Fibroblast of peridontal ligament (primary cell): ENCODE measurements around the gene MRPL54.

Experiments
- DNase-seq: peaks from one replicate; pipeline ENCODE4 v3.0.0-alpha.2; 2010; ENCODE audit errors: extremely low read depth

Gene MRPL54

GRCh38 chr19:3762501-3763459 is at the start of gene MRPL54:
TSS of gene MRPL54 (plus strand) at chr19:3762682. CDS start at chr19:3762701, 19 bp downstream.
- peak; percentile 99 for DNase-seq

- no peak for DNase-seq
Measured at GRCh38 chr19:3716147-3716668, 46.3 kb upstream of the MRPL54 start.

- DNase-seq: no peak
Measured at GRCh38 chr19:3719868-3720267, 42.6 kb upstream of the MRPL54 start.

GRCh38 chr19:3720349-3720917 is 42.0 kb upstream of the MRPL54 start:
- DNase-seq: no peak

- DNase-seq: peak; percentile 64
Measured at GRCh38 chr19:3721131-3721886, 41.2 kb upstream of the MRPL54 start.

- no peak for DNase-seq
Measured at GRCh38 chr19:3721887-3722442, 40.5 kb upstream of the MRPL54 start.

- no peak for DNase-seq
Measured at GRCh38 chr19:3722443-3723109, 39.9 kb upstream of the MRPL54 start.

GRCh38 chr19:3723110-3723488 is 39.4 kb upstream of the MRPL54 start:
- DNase-seq: no peak

GRCh38 chr19:3723883-3724282 is 38.6 kb upstream of the MRPL54 start:
- DNase-seq: no peak

- no peak for DNase-seq
Measured at GRCh38 chr19:3725121-3725520, 37.4 kb upstream of the MRPL54 start.

GRCh38 chr19:3725640-3726310 is 36.7 kb upstream of the MRPL54 start:
- DNase-seq: no peak

GRCh38 chr19:3730457-3730958 is 32.0 kb upstream of the MRPL54 start:
- DNase-seq: no peak

GRCh38 chr19:3732108-3732507 is 30.4 kb upstream of the MRPL54 start:
- DNase-seq: no peak

GRCh38 chr19:3733549-3734309 is 28.8 kb upstream of the MRPL54 start:
- no peak for DNase-seq

- no peak for DNase-seq
Measured at GRCh38 chr19:3734310-3734600, 28.2 kb upstream of the MRPL54 start.

- no peak for DNase-seq
Measured at GRCh38 chr19:3736106-3736724, 26.3 kb upstream of the MRPL54 start.

- DNase-seq: no peak
Measured at GRCh38 chr19:3737487-3738205, 24.8 kb upstream of the MRPL54 start.

GRCh38 chr19:3738477-3739220 is 23.8 kb upstream of the MRPL54 start:
- DNase-seq: no peak
